Prostate gland (tissue), 2 donors: ENCODE measurements around the gene TLCD3B.

Experiments
- POLR2A ChIP-seq: fragments of 450-650 bp; IDR thresholded peaks from one replicate; pipeline ENCODE4 v1.6.1; 2016; ENCODE audit warnings: antibody characterized with exemption, mild to moderate bottlenecking
- POLR2AphosphoS5 ChIP-seq: sonication (generic); formaldehyde crosslinking; IDR thresholded peaks from one replicate; pipeline ENCODE4 v1.6.1; 2017; ENCODE audit warnings: antibody characterized with exemption
- TF ChIP-seq, protein P1 (sequence below), 4 experiments: fragments of 200-600 bp in 2 of 4; fragments of 450-650 bp in 2 of 4; sonication (generic) in 2 of 4; IDR thresholded peaks; 1 replicate in 3 of 4; 2 replicates in 1 of 4; pipeline ENCODE4 v1.5.1; 2016 to 2019; ENCODE audit warnings: antibody characterized with exemption in 4 of 4, mild to moderate bottlenecking in 2 of 4, moderate library complexity in 2 of 4

DNA sequence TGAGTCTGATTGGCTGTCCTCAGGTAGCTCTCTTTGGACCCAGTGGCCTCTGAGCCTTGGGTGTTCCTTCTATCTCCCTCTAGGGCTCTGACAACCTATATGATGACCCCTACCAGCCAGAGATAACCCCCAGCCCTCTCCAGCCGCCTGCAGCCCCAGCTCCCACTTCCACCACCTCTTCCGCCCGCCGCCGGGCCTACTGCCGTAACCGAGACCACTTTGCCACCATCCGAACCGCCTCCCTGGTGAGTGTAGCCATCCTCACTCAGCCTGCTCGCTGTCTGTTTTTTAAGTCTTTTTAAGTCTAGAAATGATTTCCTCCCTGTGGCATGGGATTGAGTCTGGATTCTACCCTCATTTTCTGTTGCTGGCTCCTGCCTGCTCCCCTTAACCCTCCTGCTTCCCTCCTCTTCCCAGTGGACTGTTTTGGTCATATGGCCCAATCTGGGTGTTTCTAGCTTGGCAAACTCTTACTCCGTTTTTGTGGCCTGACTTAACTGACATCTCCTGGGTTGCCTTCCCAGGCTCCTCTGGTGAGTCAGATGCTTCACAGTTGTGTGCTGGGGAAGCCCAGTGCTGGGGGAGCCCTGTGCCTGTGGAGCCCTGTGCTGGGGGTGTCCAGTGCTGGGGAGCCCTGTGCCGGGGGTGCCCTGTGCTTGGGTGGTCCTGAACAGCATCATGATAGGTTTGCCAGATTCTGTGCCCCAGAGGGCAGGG, 47.5 kb downstream of the TLCD3B start:
- TF ChIP-seq, protein P1, sequence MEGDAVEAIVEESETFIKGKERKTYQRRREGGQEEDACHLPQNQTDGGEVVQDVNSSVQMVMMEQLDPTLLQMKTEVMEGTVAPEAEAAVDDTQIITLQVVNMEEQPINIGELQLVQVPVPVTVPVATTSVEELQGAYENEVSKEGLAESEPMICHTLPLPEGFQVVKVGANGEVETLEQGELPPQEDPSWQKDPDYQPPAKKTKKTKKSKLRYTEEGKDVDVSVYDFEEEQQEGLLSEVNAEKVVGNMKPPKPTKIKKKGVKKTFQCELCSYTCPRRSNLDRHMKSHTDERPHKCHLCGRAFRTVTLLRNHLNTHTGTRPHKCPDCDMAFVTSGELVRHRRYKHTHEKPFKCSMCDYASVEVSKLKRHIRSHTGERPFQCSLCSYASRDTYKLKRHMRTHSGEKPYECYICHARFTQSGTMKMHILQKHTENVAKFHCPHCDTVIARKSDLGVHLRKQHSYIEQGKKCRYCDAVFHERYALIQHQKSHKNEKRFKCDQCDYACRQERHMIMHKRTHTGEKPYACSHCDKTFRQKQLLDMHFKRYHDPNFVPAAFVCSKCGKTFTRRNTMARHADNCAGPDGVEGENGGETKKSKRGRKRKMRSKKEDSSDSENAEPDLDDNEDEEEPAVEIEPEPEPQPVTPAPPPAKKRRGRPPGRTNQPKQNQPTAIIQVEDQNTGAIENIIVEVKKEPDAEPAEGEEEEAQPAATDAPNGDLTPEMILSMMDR (IDR thresholded peaks at IDR 0.05): no peak
- TF ChIP-seq POLR2A (no peak), POLR2AphosphoS5 (no peak)
